H7 (cell line): Measurements from ENCODE around the gene HDAC4. TPM values are rescaled to one million over a fixed set of nuclear protein-coding genes. Genes with fewer than 3 reads are reported as not detected.

Experiments used
- DNase-seq: peaks from one replicate; pipeline ENCODE4 v3.0.0; 2012
- H3K27me3 ChIP-seq: 2 replicates; pipeline ENCODE4 v1.6.0; 2011; ENCODE audit warnings: mild to moderate bottlenecking, low read length; ENCODE audit not compliant: control insufficient read depth, insufficient read depth
- H3K36me3 ChIP-seq: replicated peaks from 2 replicates; pipeline ENCODE4 v1.5.1; 2011; ENCODE audit warnings: low read length; ENCODE audit not compliant: control insufficient read depth, insufficient read depth
- H3K4me3 ChIP-seq: 2 replicates; pipeline ENCODE4 v1.5.1; 2011; ENCODE audit warnings: low read depth, mild to moderate bottlenecking, control low read depth, low read length, moderate library complexity; ENCODE audit not compliant: insufficient read depth
- total RNA-seq: library from RNA; depleted of rRNA; stranded (reverse); fragments of >200 nt; shearing (Covaris generic); gene quantifications from 2 replicates; pipeline ENCODE4 v1.2.3, GENCODE V29; 2014

The HDAC4 gene
- total RNA-seq, 1 experiment from 2014 or later, result 18.1 TPM

DNA sequence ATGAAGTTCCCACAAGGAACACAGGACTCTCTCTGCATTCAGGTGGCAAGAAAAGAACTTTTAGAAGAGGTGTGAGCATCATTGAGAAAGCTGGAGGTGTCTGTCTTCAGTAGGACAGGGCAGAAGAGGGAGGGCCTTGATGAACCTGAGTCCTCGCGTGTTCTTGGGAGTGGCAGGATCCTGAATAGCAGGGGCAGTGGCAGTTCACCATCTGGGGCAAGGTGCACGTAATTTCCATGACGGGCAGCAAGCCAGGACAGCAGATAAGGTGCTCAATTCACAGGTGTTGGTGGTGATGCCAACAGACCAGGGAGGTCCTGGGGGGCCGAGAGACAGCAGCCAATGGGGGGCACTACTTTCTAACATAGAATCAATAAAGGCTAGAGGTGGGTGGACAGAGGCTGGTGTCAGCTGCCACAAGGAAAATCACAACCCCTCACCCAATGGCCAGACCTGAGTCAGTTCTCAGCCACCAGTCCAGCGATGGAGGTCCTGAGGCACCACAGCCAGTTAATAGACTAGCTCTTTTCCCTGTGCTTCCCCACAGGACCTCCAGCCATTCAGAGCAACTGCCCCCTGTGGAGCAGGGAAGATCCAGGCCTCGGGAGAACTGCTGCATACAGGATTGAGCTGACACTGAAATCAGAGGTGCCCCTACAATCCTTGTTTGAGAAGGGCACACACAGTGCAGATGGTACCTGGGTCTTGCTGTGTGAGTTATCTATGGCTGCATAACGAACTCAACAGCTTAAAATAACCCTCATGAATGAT is 10.9 kb upstream of the HDAC4 start:
- H3K27me3 ChIP-seq, result no peaks in the 10 kb centered on the region
- no peak for DNase-seq
- H3K4me3 ChIP-seq, result no peak overlapping the region
- H3K36me3 ChIP-seq, result no peaks in the 10 kb centered on the region

DNA sequence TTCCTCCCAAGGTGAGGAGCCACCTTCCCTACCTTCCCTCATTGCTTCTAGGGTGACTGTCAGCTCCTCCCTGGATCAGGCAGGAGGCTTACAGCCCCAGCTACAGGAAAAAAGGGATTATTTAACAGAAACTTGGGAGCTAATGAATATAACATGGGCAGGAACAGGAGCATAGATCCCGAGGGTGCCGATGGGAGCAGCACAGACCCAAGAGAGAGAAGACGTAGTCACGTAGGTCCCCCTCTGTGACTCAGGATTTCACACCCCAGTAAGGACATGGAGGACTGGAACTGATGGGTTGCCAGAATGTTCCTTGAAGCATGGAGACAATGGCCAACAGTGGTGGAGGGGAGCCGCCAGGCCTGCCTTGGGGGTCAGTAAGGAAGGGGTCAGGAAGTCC is 10.3 kb upstream of the HDAC4 start:
- H3K4me3 ChIP-seq, result no peak overlapping the region
- no peak for DNase-seq
- no peaks in the 10 kb centered on the region for H3K36me3 ChIP-seq
- H3K27me3 ChIP-seq, result no peaks in the 10 kb centered on the region

DNA sequence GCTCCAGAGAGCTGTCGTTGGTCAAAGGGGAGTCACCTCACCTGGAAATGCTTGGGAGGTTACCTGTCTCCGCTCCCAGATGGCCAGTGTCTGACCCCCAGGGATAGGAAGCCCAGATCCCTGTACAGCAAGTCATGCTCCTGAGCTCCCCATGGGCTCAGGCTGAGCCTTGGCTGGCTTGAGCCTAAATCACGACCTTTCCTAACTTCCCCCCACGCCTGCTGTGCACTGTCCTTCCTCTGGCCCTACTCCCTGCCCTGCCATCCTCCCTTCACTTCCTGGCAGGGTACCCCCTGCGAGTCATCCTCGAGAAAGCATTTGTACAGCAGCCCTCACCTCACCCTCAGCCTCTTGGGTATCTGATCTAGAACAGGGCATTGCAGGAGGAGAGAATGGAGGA is 9.2 kb upstream of the HDAC4 start:
- Histone ChIP-seq H3K4me3 (no peak overlapping the region), H3K36me3 (no peaks in the 10 kb centered on the region), H3K27me3 (no peaks in the 10 kb centered on the region)
- DNase-seq, result peak; percentile 7

DNA sequence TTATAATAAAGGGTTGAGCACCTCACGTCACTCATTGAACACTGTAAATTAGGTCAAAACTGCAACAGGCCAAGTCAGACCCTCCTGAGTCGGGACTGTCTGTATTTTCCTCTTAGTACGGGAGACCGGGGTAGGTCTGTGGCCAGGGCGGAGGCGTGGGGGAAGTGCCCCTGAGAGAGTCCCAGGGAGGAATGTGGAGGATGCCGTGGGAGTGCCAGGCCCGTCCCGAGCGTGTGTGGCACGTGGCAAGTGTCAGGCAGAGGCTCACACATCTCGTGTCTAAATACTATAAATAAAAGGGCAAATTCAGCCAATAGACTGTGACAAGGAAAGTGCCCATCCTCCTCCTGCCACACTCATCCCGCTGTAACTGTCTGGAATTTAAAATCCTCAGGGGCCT is 6.3 kb upstream of the HDAC4 start:
- Histone ChIP-seq H3K36me3 (no peaks in the 10 kb centered on the region), H3K4me3 (no peak overlapping the region), H3K27me3 (no peaks in the 10 kb centered on the region)
- no peak for DNase-seq

DNA sequence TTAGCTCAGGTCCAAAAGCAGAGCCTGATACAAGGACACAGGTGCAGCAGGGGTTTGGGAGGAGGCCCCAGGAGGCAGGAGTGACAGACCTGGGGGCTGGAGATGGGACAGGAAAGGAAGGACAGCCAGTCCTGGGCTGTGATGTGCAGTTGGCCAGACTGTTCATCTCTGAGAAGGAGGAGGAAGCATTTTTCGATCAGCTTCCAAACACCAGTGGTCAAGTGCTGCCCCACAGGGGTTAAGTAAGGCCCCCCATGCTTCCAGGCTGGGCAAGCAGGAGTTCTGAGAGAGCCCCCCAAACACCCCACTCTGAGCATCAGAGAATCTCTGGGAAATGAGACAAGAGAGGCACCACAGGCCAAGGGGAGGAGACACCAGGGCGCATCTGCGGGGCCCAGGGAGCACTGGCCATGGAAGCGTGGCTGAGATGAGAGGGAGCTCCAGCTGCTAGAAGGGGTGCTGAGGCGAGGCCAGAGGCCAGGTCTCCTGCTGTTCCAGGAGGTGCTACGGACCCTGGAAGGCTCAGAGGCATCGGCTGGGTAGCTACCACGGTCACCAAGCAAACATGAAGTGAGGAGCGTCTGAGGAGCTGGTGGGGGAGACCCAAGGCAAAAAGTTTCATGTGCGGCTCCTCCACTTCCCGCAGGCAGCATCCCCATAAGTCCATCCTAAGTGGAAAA is 5.6 kb upstream of the HDAC4 start:
- DNase-seq, result no peak
- H3K27me3 ChIP-seq, result no peaks in the 10 kb centered on the region
- no peak overlapping the region for H3K4me3 ChIP-seq
- H3K36me3 ChIP-seq, result no peaks in the 10 kb centered on the region

DNA sequence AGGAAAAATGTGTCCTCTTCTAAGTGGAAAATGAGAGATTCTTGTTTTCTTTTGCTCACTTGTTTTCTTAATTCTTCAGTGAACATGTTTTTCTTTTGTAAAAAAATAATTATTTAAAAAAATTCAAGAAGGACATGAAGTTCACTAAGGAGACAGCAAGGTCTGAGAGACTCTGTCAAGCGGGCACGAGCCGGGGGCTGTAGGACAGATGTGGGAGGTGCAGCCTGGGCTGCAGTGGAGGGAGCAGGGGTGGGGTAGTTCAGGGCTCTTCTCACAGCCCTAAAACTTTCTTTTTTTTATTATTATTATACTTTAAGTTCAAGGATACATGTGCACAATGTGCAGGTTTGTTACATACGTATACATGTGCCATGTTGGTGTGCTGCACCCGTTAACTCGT is 4.3 kb upstream of the HDAC4 start:
- no peaks in the 10 kb centered on the region for H3K27me3 ChIP-seq
- no peak overlapping the region for H3K4me3 ChIP-seq
- DNase-seq, result no peak
- no peaks in the 10 kb centered on the region for H3K36me3 ChIP-seq

DNA sequence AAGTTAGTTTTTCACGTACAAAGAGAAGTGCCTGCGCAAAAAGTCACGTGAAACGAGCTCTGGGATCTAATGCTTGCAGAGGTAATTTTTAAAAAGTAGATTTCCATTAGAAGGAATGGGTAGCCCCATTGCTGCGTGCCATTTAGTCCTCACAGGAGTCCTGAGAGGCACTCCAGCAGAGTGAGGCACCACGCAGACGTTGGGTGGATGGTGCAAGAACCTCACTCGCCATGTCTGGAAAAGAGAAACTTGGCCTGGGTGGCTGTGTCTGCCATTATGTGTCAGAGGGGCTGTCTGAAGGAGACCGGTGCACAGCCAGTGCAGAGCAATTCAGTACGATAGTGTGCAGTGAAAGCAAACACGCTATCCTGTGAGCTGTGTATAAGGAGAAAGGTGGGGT is 1.8 kb upstream of the HDAC4 start:
- Histone ChIP-seq H3K27me3 (no peaks in the 10 kb centered on the region), H3K4me3 (no peak overlapping the region), H3K36me3 (no peaks in the 10 kb centered on the region)
- no peak for DNase-seq

DNA sequence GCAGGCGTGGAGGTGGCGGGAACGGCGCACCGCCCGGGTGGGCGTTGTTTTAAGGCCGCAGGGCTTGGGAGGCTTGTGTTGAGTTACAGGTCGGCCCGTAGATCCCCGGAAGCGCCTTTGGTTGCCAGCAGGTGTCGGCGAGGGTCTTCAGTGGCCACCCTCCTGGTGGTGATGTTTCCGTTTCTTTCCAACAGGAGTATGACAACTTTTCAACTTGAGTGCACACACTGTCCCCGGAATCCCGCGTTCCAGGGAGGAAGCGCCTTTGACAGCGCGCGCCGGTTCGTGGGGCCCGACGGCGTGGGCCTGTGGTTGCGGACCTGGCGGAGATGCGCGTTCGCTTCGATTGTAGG is 1.0 kb upstream of the HDAC4 start:
- Histone ChIP-seq H3K4me3 (peak overlapping the region; percentile 95), H3K36me3 (no peaks in the 10 kb centered on the region; the same call in 1 of the 2 replicates), H3K27me3 (no peaks in the 10 kb centered on the region)
- DNase-seq, result no peak

DNA sequence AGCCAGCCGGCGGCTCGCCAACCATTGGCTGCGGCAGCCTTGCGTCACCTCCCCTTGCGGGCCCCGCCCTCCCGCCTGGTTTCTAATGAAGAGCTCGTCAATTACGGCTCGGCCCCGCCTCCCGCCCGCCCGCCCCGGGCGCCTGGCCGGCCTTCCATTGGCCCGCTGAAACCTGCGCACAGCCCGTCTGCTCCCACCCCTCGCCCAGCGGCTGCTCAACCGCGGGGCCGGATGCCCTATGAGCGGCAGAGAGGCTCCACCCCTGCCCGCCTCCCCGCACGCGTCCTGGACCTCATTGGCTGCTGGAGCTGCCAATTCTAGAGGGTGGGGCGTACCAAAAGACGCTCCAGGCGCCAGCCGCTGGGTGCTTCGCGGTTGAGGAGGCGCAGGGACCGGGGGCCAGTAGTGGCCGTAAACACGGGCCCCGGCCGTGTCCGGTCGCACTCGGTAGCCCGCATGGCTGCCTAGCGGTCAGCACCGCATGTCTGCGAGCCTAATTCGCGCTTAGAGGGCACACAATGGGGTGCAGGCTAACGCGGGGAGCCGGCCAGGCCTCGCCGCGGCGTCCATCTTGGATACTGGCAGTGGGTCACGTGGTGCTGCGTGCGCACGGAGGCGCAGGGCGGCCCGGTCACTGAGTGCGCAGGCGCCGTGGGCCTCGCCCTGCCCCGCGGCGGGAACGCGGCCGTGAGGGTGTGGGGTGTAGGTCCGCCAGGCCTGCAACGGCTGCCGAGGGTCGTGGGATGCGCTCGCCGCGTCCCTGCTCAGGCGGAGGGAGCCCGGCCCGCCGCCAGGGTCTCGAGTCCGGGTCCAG is 454 bp upstream of the HDAC4 start:
- Histone ChIP-seq H3K4me3 (peak overlapping the region; percentile 95), H3K27me3 (no peaks in the 10 kb centered on the region), H3K36me3 (no peaks in the 10 kb centered on the region; the same call in 1 of the 2 replicates)
- DNase-seq, result peak; percentile 100

DNA sequence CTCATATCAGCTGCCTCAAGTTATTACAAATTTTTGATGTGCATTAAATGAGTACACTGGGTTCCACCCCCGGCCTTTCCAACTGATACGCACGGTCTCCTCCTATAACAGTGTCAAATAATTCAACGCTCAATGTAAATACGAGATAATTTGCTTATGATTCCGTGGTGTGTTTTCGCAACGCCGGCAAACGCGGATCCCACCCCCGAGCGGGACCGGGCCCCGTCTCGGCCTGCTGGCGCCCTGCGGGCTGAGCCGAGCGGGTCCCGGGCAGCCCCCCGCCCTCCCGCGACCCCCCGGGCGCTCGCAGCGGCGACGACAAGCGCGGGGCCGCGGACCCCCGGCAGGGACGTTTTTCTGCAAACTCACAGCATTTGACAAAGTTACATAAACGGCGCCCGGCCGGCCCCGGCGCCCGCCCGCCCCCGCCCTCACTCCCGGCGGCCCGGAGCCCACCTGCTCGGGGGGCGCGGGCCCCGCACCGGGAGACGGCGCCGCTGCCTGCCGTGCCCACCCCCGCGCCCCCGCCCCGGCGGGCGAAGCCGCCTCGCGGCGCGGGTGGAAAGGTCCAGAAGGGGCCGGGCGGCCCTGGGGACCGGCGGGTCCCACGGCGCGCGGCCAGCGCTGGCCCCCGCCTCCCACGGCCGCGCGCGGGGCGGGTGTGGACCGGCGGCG is 762 bp downstream of the HDAC4 start:
- Histone ChIP-seq H3K36me3 (no peaks in the 10 kb centered on the region; the same call in 1 of the 2 replicates), H3K27me3 (no peaks in the 10 kb centered on the region), H3K4me3 (peak overlapping the region; percentile 50)
- DNase-seq, result peak; percentile 72

DNA sequence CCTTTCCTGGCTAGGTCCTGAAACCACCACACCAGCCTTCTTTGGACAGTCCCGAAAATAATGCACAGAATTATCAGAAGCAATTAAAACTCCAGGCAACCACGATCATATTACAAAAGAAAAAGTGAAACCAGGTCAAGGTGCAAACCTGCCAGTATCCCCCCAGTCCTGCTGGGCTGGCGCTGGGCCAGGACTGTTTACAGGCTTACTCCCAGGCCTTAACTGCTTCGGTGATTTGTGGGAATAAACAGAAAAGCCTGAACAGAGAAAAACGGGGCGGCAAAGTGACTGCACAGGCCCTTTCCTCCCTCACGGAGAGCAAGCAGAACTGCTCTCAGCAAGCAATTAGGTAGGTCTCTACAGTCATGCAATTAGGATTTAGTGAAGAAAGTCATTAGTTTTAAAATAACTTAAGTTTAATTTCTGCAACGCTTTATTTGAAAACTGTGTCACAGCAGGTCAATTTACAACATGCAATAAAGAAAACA is 1.3 kb downstream of the HDAC4 start:
- H3K27me3 ChIP-seq, result no peaks in the 10 kb centered on the region
- H3K4me3 ChIP-seq, result peak overlapping the region; percentile 50
- DNase-seq, result peak; percentile 57
- H3K36me3 ChIP-seq, result no peaks in the 10 kb centered on the region; the same call in 1 of the 2 replicates

DNA sequence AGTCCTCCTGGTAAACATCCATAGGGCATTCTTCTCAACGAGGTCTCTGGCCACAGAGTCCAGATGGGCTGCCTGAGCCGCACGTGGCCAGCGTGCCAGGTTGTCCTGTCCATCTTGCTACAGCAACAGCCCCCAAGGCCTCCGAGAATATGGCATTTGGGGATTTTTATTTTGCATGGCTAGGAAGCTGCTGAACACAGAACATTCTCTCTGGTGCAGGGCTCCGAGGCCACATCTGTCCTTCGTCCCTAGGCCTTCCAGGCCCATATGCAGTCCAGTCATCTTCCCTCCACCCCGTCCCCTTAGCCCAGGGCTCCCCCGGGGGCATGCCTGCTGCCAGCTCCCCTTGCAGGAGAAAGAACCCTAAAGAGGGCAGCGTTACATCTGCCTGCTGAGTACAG is 2.3 kb downstream of the HDAC4 start:
- no peaks in the 10 kb centered on the region for H3K27me3 ChIP-seq
- peak; percentile 65 for DNase-seq
- H3K4me3 ChIP-seq, result no peak overlapping the region
- H3K36me3 ChIP-seq, result no peaks in the 10 kb centered on the region; the same call in 1 of the 2 replicates

DNA sequence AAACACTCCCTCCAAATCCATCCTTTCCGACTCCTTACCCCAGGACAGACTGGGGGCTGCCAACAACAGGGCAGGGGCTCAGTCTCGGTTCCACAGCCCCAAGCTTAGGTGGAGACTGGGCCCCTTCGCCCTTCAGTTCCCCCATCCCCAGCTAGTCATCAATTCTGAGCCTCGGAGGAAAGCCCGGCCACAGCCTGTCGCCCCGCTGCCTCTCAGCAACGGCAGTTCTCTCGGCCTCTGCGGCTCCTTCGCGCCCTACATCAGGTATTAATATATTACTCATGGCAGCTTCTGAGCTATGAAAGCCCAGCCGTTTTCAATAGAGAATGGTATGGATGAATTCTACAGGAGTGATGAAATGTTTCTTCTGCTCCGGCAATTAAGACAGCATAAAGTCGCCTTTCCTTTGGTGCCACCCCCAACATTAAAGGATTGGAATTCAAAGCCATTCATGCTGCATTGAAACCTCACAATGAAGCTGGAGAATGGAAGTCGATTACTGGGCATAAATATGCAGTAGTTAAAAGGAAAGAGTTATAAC is 2.8 kb downstream of the HDAC4 start:
- H3K36me3 ChIP-seq, result no peaks in the 10 kb centered on the region; the same call in 1 of the 2 replicates
- no peak for DNase-seq
- no peaks in the 10 kb centered on the region for H3K27me3 ChIP-seq
- no peak overlapping the region for H3K4me3 ChIP-seq
